MCF 10A (cell line): Measurements from ENCODE around the gene CEP112. TPM values are rescaled to one million over a fixed set of nuclear protein-coding genes. Genes with fewer than 3 reads are reported as not detected.

Source experiments
- BruUV-seq: library from RNA; stranded (reverse); fragments of 400-500 nt; replicated peaks from 2 replicates; lab custom pipeline; 2021; lab: Mats Ljungman, UMichigan
- CTCF ChIA-PET: fragments of 300-600 bp; sonication (Branson Sonifier 250); formaldehyde crosslinking; extraction: SDS; loops from one replicate; lab custom pipeline; 2021; ENCODE audit warnings: antibody characterized with exemption, inconsistent platforms; lab: Yijun Ruan, JAX
- POLR2A ChIA-PET: fragments of 300-600, 350-650 bp; sonication (Branson Sonifier 250); formaldehyde crosslinking; extraction: SDS; loops from one replicate; lab custom pipeline; 2020; ENCODE audit warnings: antibody characterized with exemption, inconsistent platforms; lab: Yijun Ruan, JAX
- DNase-seq: peaks from one replicate; pipeline ENCODE4 v3.0.0-alpha.2; 2018; ENCODE audit not compliant: unreplicated experiment
- H3K27ac Mint-ChIP-seq: one replicate; pipeline ENCODE4 v1.8.0; 2022; ENCODE audit warnings: mild to moderate bottlenecking, low read depth, mixed read lengths; ENCODE audit not compliant: unreplicated experiment
- H3K27me3 Mint-ChIP-seq: one replicate; pipeline ENCODE4 v1.8.0; 2022; ENCODE audit warnings: mixed read lengths; ENCODE audit not compliant: insufficient read depth, unreplicated experiment
- H3K36me3 Mint-ChIP-seq: one replicate; pipeline ENCODE4 v1.8.0; 2022; ENCODE audit warnings: mild to moderate bottlenecking, moderate library complexity, mixed read lengths; ENCODE audit not compliant: insufficient read depth, unreplicated experiment
- H3K4me1 Mint-ChIP-seq: one replicate; pipeline ENCODE4 v1.8.0; 2022; ENCODE audit warnings: mixed read lengths; ENCODE audit not compliant: insufficient read depth, unreplicated experiment
- H3K4me3 Mint-ChIP-seq: one replicate; pipeline ENCODE4 v1.8.0; 2022; ENCODE audit warnings: mild to moderate bottlenecking, moderate library complexity, mixed read lengths; ENCODE audit not compliant: unreplicated experiment
- H3K9me3 Mint-ChIP-seq: one replicate; pipeline ENCODE4 v1.8.0; 2022; ENCODE audit warnings: mixed read lengths; ENCODE audit not compliant: unreplicated experiment
- intact Hi-C: fragments of 100-400 bp; cut with micrococcal nuclease; formaldehyde crosslinking; loops from 2 replicates; pipeline ENCODE4 v1.14.1; 2022
- total RNA-seq: library from RNA; stranded (reverse); gene quantifications from 2 replicates; pipeline ENCODE4 v1.2.3, GENCODE V29; 2022
- TF ChIP-seq, protein P1 (sequence below): fragments of 200-600 bp; IDR thresholded peaks from one replicate; pipeline ENCODE4 v1.8.0; 2022; ENCODE audit warnings: antibody characterized with exemption, mild to moderate bottlenecking; ENCODE audit not compliant: unreplicated experiment

Gene CEP112
- total RNA-seq, 1 experiment from 2014 or later, result 8.1 TPM

DNA sequence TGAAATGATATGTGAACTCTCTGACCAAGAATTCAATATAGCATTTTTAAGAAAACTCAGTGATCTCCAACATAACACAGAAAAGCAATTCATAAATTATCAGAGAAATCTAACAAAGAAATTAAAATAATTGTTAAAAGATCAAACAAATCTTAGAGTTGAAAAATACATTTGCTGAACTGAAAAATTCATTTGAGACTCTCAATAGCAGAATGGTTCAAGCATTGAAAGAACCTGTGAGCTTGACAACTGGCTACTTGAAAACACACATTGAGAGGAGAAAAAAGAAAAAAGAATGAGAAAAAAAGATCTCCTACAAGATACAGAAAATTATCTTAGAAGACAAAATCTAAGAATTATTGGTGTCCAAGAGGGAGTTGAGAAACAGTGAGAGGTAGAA is 203.5 kb downstream of the CEP112 start:
- no peaks in the 10 kb centered on the region for H3K27me3 Mint-ChIP-seq
- DNase-seq, result no peak
- intact Hi-C loops, result loop anchor here (1.0 to 10.0 kb wide), 7 partner anchors 179 to 757 kb away; partner anchors contain the start of gene AXIN2
- no peaks in the 10 kb centered on the region for H3K9me3 Mint-ChIP-seq
- no TSS peak for BruUV-seq
- H3K27ac Mint-ChIP-seq, result no peak overlapping the region
- POLR2A ChIA-PET, result no interaction called here
- no peak overlapping the region for H3K4me3 Mint-ChIP-seq
- H3K36me3 Mint-ChIP-seq, result no peaks in the 10 kb centered on the region
- TF ChIP-seq, protein P1, sequence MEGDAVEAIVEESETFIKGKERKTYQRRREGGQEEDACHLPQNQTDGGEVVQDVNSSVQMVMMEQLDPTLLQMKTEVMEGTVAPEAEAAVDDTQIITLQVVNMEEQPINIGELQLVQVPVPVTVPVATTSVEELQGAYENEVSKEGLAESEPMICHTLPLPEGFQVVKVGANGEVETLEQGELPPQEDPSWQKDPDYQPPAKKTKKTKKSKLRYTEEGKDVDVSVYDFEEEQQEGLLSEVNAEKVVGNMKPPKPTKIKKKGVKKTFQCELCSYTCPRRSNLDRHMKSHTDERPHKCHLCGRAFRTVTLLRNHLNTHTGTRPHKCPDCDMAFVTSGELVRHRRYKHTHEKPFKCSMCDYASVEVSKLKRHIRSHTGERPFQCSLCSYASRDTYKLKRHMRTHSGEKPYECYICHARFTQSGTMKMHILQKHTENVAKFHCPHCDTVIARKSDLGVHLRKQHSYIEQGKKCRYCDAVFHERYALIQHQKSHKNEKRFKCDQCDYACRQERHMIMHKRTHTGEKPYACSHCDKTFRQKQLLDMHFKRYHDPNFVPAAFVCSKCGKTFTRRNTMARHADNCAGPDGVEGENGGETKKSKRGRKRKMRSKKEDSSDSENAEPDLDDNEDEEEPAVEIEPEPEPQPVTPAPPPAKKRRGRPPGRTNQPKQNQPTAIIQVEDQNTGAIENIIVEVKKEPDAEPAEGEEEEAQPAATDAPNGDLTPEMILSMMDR, result no peak
- CTCF ChIA-PET, result interaction anchor here (0.6 to 1.5 kb wide), 6 partner anchors 22 to 762 kb away, joined by 3 to 8 read pairs (median 3); no protein-coding TSS in a partner anchor
- H3K4me1 Mint-ChIP-seq, result peaks cover 15% of the 10 kb centered on the region

DNA sequence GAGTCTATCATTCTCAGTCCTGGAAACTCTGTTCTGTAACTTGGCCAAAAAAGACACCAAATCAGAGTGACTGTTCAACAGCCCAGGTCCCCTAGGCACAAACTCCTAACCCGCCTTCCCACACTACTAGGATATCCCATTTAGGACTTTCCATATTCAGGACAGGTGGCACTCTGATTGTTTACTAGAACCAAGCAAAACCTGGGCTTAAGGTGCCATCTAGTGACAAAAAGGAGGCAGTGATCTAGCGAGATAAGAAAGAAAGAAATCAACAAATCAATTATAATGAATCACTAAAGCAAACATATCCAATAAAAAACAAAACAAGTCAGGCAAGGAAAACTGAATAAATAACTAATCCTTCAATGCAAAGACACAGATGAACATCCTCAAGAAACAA is 203.9 kb downstream of the CEP112 start:
- Mint-ChIP-seq H3K27me3 (no peaks in the 10 kb centered on the region), H3K4me3 (no peak overlapping the region), H3K36me3 (no peaks in the 10 kb centered on the region), H3K4me1 (peaks cover 17% of the 10 kb centered on the region), H3K9me3 (no peaks in the 10 kb centered on the region), H3K27ac (no peak overlapping the region)
- intact Hi-C loops, result loop anchor here (1.0 to 10.0 kb wide), 7 partner anchors 179 to 757 kb away; partner anchors contain the start of gene AXIN2
- ChIA-PET POLR2A (no interaction called here), CTCF (interaction anchor here (0.6 to 3.8 kb wide), 11 partner anchors 10 to 762 kb away, joined by 3 to 34 read pairs (median 3); no protein-coding TSS in a partner anchor)
- BruUV-seq, result no TSS peak
- DNase-seq, result peak; percentile 57
- TF ChIP-seq, protein P1, result peak; percentile 70

DNA sequence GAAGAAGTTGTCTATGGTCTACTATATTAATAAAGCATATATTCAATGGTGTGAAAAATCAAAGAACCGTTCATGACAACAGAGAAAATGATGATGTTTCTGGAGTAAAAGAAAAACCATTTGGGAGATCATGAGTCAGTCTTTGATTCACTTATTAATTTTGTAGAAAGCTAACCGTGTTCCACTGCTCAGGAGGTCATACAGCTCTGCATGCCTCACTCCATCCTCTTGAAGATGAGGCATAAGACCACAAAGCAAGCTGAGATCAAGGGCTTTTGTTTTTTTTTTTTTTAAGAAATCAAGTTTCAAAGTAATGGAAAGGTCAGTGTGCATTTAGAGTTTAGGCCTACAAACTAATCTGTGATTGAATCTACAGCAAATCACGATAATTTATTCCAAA is 206.4 kb downstream of the CEP112 start:
- TF ChIP-seq, protein P1, result no peak
- Mint-ChIP-seq H3K27me3 (no peaks in the 10 kb centered on the region), H3K36me3 (no peaks in the 10 kb centered on the region), H3K4me1 (peaks cover 17% of the 10 kb centered on the region), H3K27ac (no peak overlapping the region), H3K4me3 (no peak overlapping the region), H3K9me3 (no peaks in the 10 kb centered on the region)
- intact Hi-C loops, result loop anchor here (5.0 to 10.0 kb wide), 3 partner anchors 182 to 528 kb away; no protein-coding TSS in a partner anchor
- POLR2A ChIA-PET, result interaction anchor here (0.6 kb wide), 1 partner anchor 1353 kb away, joined by 4 read pairs; no protein-coding TSS in a partner anchor
- no peak for DNase-seq
- BruUV-seq, result no TSS peak
- CTCF ChIA-PET, result interaction anchor here (1.1 to 3.8 kb wide), 3 partner anchors 691 to 753 kb away, joined by 3 to 34 read pairs (median 4); no protein-coding TSS in a partner anchor

DNA sequence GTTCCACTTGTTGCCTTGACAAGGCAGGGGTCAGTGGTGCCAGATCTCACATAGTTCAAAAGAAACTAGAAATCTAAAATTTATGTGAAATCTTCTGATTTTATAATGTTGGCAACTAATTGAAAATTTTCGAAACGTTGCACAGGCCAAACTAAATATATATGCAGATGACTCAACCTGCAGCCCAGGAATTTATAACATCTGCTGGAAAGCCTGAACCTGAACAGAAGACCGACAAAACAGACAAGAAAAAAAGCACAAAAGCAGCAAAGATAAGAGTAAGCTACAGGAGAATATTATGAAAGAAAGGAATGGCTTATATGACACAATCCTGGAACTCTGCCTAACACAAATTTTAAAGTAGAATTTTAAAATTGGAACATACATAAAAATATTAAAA is 207.6 kb downstream of the CEP112 start:
- Mint-ChIP-seq H3K4me3 (no peak overlapping the region), H3K4me1 (peaks cover 17% of the 10 kb centered on the region), H3K27me3 (no peaks in the 10 kb centered on the region), H3K27ac (no peak overlapping the region), H3K9me3 (no peaks in the 10 kb centered on the region), H3K36me3 (no peaks in the 10 kb centered on the region)
- POLR2A ChIA-PET, result interaction anchor here (0.6 kb wide), 1 partner anchor 23 kb away, joined by 3 read pairs; no protein-coding TSS in a partner anchor
- TF ChIP-seq, protein P1, result no peak
- intact Hi-C loops, result loop anchor here (10.0 kb wide), 1 partner anchor 189 kb away; no protein-coding TSS in a partner anchor
- DNase-seq, result peak; percentile 5
- CTCF ChIA-PET, result interaction anchor here (0.8 to 3.8 kb wide), 3 partner anchors 236 to 752 kb away, joined by 3 to 34 read pairs (median 4); no protein-coding TSS in a partner anchor
- no TSS peak for BruUV-seq
